WTC11 (cell line): ENCODE data around the gene ARID4B.

ENCODE experiments used
- CBFB ChIP-seq: sonication (generic); formaldehyde crosslinking; IDR thresholded peaks from 2 replicates; pipeline ENCODE4 v1.8.1; 2022; ENCODE audit warnings: mild to moderate bottlenecking, low read depth, missing genetic modification reagents
- CREM ChIP-seq: sonication (generic); formaldehyde crosslinking; IDR thresholded peaks from 2 replicates; pipeline ENCODE4 v1.8.1; 2022; ENCODE audit warnings: mild to moderate bottlenecking, missing genetic modification reagents, moderate library complexity
- ETV6 ChIP-seq: sonication (generic); formaldehyde crosslinking; IDR thresholded peaks from 2 replicates; pipeline ENCODE4 v1.8.1; 2022; ENCODE audit warnings: mild to moderate bottlenecking, missing genetic modification reagents
- GTF2I ChIP-seq: fragments of 250-450 bp; sonication (Bioruptor Pico); conservative IDR thresholded peaks from 2 replicates; pipeline ENCODE4 v1.4.0; 2021; ENCODE audit warnings: mild to moderate bottlenecking
- NFE2L1 ChIP-seq: sonication (generic); formaldehyde crosslinking; IDR thresholded peaks from 2 replicates; pipeline ENCODE4 v1.8.1; 2023; ENCODE audit warnings: missing genetic modification reagents
- ZNF121 ChIP-seq: sonication (generic); formaldehyde crosslinking; IDR thresholded peaks from 2 replicates; pipeline ENCODE4 v1.8.0; 2023; ENCODE audit warnings: missing genetic modification reagents
- TF ChIP-seq, protein P1 (sequence below): fragments of 200-600 bp; IDR thresholded peaks from 2 replicates; pipeline ENCODE4 v1.8.0; 2022; ENCODE audit warnings: antibody characterized with exemption
- TF ChIP-seq, protein P2 (sequence below): sonication (generic); formaldehyde crosslinking; IDR thresholded peaks from 2 replicates; pipeline ENCODE4 v1.8.0; 2022; ENCODE audit warnings: missing genetic modification reagents

DNA sequence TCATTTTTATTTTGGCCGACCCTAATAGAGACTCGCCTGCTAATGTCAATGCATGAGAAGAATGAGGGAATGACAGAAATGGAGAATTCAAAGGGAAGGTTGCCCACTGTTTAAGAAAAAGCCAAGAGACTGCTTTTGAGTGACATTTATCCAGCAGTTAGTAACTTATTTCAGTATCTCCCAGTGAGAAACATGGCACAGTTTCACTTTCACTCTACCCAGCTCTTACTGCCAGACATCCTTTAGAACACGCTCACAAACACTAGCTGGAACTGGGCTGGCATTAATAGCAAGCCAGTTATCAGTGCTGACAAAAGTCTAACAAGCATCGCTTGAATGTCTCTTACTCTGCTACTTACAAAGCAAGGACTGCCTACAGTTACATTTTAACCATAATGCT, 8.9 kb upstream of the ARID4B start:
- TF ChIP-seq, protein P1, sequence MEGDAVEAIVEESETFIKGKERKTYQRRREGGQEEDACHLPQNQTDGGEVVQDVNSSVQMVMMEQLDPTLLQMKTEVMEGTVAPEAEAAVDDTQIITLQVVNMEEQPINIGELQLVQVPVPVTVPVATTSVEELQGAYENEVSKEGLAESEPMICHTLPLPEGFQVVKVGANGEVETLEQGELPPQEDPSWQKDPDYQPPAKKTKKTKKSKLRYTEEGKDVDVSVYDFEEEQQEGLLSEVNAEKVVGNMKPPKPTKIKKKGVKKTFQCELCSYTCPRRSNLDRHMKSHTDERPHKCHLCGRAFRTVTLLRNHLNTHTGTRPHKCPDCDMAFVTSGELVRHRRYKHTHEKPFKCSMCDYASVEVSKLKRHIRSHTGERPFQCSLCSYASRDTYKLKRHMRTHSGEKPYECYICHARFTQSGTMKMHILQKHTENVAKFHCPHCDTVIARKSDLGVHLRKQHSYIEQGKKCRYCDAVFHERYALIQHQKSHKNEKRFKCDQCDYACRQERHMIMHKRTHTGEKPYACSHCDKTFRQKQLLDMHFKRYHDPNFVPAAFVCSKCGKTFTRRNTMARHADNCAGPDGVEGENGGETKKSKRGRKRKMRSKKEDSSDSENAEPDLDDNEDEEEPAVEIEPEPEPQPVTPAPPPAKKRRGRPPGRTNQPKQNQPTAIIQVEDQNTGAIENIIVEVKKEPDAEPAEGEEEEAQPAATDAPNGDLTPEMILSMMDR: no peak
- TF ChIP-seq CBFB (CRISPR knock-in tag) (no peak), CREM (CRISPR knock-in tag) (no peak), NFE2L1 (CRISPR knock-in tag) (no peak), ZNF121 (no peak), ETV6 (no peak), GTF2I (CRISPR knock-in tag) (no peak)
- TF ChIP-seq, protein P2, sequence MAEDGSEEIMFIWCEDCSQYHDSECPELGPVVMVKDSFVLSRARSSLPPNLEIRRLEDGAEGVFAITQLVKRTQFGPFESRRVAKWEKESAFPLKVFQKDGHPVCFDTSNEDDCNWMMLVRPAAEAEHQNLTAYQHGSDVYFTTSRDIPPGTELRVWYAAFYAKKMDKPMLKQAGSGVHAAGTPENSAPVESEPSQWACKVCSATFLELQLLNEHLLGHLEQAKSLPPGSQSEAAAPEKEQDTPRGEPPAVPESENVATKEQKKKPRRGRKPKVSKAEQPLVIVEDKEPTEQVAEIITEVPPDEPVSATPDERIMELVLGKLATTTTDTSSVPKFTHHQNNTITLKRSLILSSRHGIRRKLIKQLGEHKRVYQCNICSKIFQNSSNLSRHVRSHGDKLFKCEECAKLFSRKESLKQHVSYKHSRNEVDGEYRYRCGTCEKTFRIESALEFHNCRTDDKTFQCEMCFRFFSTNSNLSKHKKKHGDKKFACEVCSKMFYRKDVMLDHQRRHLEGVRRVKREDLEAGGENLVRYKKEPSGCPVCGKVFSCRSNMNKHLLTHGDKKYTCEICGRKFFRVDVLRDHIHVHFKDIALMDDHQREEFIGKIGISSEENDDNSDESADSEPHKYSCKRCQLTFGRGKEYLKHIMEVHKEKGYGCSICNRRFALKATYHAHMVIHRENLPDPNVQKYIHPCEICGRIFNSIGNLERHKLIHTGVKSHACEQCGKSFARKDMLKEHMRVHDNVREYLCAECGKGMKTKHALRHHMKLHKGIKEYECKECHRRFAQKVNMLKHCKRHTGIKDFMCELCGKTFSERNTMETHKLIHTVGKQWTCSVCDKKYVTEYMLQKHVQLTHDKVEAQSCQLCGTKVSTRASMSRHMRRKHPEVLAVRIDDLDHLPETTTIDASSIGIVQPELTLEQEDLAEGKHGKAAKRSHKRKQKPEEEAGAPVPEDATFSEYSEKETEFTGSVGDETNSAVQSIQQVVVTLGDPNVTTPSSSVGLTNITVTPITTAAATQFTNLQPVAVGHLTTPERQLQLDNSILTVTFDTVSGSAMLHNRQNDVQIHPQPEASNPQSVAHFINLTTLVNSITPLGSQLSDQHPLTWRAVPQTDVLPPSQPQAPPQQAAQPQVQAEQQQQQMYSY (CRISPR knock-in tag): no peak
